NT2/D1 (cell line): ENCODE measurements around the gene RBPJ.

Experiments used
- DNase-seq: peaks from one replicate; pipeline ENCODE4 v3.0.0-alpha.2; 2011; ENCODE audit warnings: low read depth, low spot score
- H3K27me3 ChIP-seq: 2 replicates; pipeline ENCODE4 v1.6.0; 2011; ENCODE audit warnings: mild to moderate bottlenecking; ENCODE audit not compliant: insufficient read length, insufficient read depth
- H3K36me3 ChIP-seq: 2 replicates; pipeline ENCODE4 v1.6.1; 2011; ENCODE audit warnings: mild to moderate bottlenecking, low read length, mixed read lengths; ENCODE audit not compliant: insufficient read depth, insufficient read length
- H3K4me1 ChIP-seq: 2 replicates; pipeline ENCODE4 v1.5.1; 2011; ENCODE audit not compliant: insufficient read depth, insufficient read length
- H3K4me3 ChIP-seq: 2 replicates; pipeline ENCODE4 v1.5.1; 2011; ENCODE audit warnings: low read depth; ENCODE audit not compliant: insufficient read length
- H3K9ac ChIP-seq: 2 replicates; pipeline ENCODE4 v1.6.0; 2011; ENCODE audit warnings: low read depth; ENCODE audit not compliant: insufficient read length
- H3K9me3 ChIP-seq: 2 replicates; pipeline ENCODE4 v1.5.1; 2011; ENCODE audit warnings: mild to moderate bottlenecking, low read length; ENCODE audit not compliant: insufficient read depth
- SUZ12 ChIP-seq: IDR thresholded peaks from 2 replicates; pipeline ENCODE4 v1.6.1; 2011; ENCODE audit not compliant: insufficient read length, insufficient read depth; ENCODE audit errors: extremely low read depth
- YY1 ChIP-seq: IDR thresholded peaks from 2 replicates; pipeline ENCODE4 v1.6.1; 2011; ENCODE audit not compliant: insufficient read length, insufficient read depth
- ZNF274 ChIP-seq: IDR thresholded peaks from 2 replicates; pipeline ENCODE4 v1.6.1; 2011; ENCODE audit warnings: mild to moderate bottlenecking, low read depth, low read length

The RBPJ gene

DNA sequence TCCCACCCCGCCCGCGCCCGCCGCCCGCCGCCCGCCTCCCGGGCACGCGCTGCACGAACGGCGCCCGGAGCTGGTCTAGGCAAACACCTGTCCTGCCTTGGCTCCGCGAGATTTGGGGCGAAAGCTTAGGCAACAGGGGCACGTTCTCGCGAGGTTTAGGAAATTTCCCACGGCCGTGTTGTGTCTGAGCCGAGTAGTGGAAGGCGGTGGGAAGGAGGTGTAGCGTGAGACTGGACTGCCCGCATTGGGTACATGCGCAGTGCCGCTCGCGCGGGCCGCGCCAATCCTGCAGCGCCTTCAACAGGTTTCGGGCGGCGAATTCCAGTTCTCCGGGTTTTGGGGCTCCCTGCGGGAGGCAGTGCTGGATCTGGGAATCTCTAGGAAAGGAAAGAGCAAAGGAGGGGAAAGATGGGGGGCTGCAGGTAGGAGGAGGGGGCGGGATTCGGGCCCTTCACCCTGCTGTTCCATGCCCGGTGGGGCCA is 1.3 kb upstream of the RBPJ start:
- Histone ChIP-seq H3K9ac (peak overlapping the region; percentile 97), H3K36me3 (no peaks in the 10 kb centered on the region), H3K4me3 (peak overlapping the region; percentile 88), H3K9me3 (peaks cover 13% of the 10 kb centered on the region; the same call in 1 of the 2 replicates), H3K27me3 (no peaks in the 10 kb centered on the region), H3K4me1 (no peaks in the 10 kb centered on the region)
- DNase-seq, result peak; percentile 99
- TF ChIP-seq ZNF274 (no peak), YY1 (no peak), SUZ12 (no peak)

DNA sequence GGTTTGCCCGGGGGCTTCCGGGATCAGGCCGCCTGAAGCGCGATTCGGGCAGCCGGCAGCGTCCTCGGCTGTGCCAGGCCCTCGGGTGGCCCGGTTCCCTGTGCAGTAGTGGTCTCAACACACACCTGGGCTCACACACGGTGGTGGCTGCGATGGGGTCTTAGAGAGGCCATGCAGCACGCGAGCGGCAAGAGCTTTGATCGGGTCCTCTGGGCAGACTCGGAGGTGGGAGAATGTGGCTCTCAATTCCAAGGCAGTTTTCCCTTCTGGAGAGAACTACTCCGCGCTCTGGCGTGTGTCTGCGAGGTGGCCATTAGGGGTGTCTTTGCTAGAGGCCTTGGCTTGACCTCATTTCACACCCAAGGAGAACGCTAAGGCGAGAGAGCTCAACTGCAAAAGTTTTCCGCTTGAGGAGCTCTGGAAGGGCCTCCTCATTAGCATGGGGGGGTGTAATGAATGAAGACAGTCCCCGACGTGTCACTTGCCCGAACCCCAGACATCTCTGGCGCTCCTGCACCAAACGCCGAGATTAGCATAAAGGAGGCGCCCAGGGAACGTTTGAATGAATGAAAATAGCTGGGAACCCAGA is 771 bp upstream of the RBPJ start:
- TF ChIP-seq YY1 (no peak), SUZ12 (no peak), ZNF274 (no peak)
- no peak for DNase-seq
- Histone ChIP-seq H3K36me3 (no peaks in the 10 kb centered on the region), H3K27me3 (no peaks in the 10 kb centered on the region), H3K4me3 (peak overlapping the region; percentile 88), H3K9ac (peak overlapping the region; percentile 97), H3K4me1 (no peaks in the 10 kb centered on the region), H3K9me3 (peaks cover 9% of the 10 kb centered on the region; the same call in 1 of the 2 replicates)

DNA sequence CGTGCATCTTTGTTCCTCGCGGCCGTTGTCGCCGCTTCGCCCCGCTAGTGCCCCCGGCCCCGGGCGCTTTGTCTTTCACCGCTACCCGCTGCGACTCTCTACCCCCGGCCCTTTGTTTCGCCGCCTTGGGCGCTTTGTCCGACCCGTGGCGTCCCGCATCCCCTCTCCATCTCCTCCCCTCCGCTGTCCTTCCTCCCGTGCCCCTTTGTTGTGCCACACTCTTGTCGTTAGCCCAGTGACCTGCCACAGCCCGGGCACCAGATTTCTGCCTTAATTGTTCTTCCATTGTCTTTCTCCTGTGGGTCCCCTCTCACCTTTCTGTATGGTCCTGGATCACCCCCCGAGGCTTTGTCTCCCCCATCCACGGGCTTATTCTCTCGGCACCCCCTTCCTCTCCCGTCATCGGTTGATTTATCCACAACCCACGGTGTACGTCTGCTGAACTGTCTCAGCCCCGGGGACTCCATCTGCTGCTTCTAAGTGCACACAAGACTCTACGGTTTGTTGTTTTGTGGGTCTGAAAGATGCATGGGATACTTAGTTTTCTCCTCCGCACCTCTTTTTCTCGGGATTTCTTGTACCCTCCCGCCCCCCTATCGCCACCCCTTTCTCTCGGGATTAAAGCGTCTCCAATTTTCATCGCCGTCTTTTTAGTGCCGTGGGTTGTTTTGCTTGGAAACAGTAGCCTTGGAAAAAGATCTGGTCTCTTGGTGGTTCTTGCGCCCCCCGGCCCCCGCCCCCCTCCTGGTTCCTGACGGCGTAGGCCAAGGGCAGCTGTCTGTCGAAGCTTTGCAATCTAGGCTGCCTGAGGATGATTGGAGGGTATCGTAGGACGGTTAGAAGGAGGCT is 783 bp downstream of the RBPJ start:
- Histone ChIP-seq H3K4me1 (no peaks in the 10 kb centered on the region), H3K9me3 (no peaks in the 10 kb centered on the region), H3K27me3 (no peaks in the 10 kb centered on the region), H3K4me3 (peak overlapping the region; percentile 88), H3K36me3 (no peaks in the 10 kb centered on the region), H3K9ac (peak overlapping the region; percentile 97)
- DNase-seq, result no peak
- TF ChIP-seq YY1, result no peak
- no peak for TF ChIP-seq SUZ12
- no peak for TF ChIP-seq ZNF274

DNA sequence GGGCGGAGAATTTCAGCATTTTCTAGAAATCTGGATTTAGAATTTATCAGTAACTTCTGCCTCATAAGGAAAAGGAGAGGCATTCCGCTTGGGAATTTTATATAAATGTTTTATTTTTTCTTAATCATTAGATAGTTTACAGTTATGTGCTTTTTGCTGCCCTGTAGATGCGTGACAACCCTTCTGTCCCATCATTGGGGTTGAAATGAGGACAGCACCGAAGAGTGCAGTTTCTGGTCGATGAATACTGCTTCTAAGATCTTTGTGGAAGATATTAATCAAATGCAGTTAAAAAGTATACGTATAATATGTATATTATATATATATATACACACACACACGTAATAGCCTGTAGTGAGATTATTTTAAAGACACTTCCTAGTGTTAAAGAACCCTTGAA is 1.5 kb downstream of the RBPJ start:
- peak overlapping the region; percentile 88 for H3K4me3 ChIP-seq
- no peaks in the 10 kb centered on the region for H3K9me3 ChIP-seq
- no peaks in the 10 kb centered on the region for H3K27me3 ChIP-seq
- DNase-seq, result no peak
- no peaks in the 10 kb centered on the region for H3K4me1 ChIP-seq
- H3K9ac ChIP-seq, result peak overlapping the region; percentile 97
- TF ChIP-seq ZNF274 (no peak), YY1 (no peak), SUZ12 (no peak)
- no peaks in the 10 kb centered on the region for H3K36me3 ChIP-seq

DNA sequence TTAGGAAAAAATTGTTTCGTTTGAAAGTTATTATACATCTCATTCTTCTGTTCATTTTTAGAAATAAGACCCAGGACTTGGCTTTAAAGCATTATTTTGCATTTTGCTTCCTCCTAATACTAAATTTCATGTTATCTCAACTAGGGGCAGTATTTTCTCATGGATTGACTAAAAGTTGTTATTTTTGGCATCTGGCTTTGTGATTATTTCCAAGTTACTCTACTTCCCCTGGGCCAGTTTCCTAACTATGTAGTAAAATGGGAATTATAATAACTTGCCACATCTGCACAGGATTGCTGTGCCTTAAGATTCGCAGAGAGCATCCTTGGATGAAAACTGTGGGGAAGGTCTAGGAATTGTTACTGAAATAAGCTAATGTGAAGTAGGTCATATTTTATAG is 3.0 kb downstream of the RBPJ start:
- no peak overlapping the region for H3K9ac ChIP-seq
- DNase-seq, result no peak

DNA sequence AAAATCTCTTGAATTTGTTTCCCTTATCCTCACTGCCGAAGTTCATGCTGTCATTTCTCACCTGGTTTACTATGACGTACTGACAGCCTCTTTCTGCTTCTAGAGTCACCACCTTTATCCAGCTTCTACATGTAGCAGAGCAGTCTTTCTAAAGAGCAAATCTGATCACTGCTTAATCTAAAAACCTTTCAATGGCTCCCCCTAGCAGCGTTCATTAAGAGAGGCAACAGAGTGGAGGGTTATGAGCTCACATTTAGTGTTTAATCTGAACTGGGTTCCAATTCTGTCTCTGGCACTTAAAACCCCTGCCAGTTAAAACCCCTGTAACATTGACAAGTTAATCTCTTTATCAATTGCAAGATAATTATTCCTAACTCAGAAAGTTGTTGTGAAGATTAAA is 4.4 kb downstream of the RBPJ start:
- TF ChIP-seq YY1, result no peak
- no peaks in the 10 kb centered on the region for H3K9me3 ChIP-seq
- no peak for DNase-seq
- no peaks in the 10 kb centered on the region for H3K27me3 ChIP-seq
- no peak overlapping the region for H3K4me3 ChIP-seq
- no peaks in the 10 kb centered on the region for H3K4me1 ChIP-seq
- no peak overlapping the region for H3K9ac ChIP-seq
- H3K36me3 ChIP-seq, result no peaks in the 10 kb centered on the region

More for the DNA sequence above, 3.0 kb downstream of the RBPJ start:
- Histone ChIP-seq H3K27me3 (no peaks in the 10 kb centered on the region), H3K4me1 (no peaks in the 10 kb centered on the region), H3K9me3 (no peaks in the 10 kb centered on the region), H3K4me3 (no peak overlapping the region), H3K36me3 (no peaks in the 10 kb centered on the region)
- TF ChIP-seq SUZ12, result no peak
- no peak for TF ChIP-seq YY1
- TF ChIP-seq ZNF274, result no peak

DNA sequence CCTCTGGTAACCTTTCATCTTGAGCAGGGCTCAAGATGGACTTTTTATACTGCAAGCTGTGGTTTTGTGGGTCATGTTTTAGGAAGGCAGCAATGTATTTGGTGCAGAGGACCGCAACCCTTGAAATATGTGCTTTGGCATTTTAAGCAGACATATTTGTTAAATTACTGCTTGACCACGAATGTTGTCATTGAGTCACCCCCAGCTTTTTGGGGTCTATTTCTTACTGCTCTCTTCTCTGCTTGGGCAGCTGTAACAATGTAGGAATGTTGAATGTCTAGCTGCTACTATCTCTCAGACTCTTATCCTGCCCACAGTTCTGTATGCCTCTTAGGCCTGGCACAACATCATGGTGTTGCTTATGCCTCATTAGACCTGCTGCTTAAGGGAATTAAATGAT is 6.0 kb downstream of the RBPJ start:
- Histone ChIP-seq H3K4me3 (no peak overlapping the region), H3K9me3 (no peaks in the 10 kb centered on the region)
- DNase-seq, result no peak

More for the DNA sequence above, 6.0 kb downstream of the RBPJ start:
- TF ChIP-seq SUZ12, result no peak
- no peak for TF ChIP-seq YY1
- TF ChIP-seq ZNF274, result no peak
- Histone ChIP-seq H3K27me3 (no peaks in the 10 kb centered on the region), H3K4me1 (no peaks in the 10 kb centered on the region), H3K9ac (no peak overlapping the region), H3K36me3 (peaks cover 4% of the 10 kb centered on the region)
